ENCODE results near the gene PLAAT4. TPM values are rescaled to one million over a fixed set of nuclear protein-coding genes. Genes with fewer than 3 reads are reported as not detected.
A peak's percentile ranks its signal among the peaks of the same experiment; 100 is the strongest.
"Not testable (repeated sequence)": the region's sequence is repeated elsewhere in the genome, so short reads cannot be mapped to it uniquely, and the experiment has no call there.

Gene PLAAT4
- total RNA-seq, 3 donors from 2014 or later, result 5.7 to 8.0 (median 7.4) TPM

DNA sequence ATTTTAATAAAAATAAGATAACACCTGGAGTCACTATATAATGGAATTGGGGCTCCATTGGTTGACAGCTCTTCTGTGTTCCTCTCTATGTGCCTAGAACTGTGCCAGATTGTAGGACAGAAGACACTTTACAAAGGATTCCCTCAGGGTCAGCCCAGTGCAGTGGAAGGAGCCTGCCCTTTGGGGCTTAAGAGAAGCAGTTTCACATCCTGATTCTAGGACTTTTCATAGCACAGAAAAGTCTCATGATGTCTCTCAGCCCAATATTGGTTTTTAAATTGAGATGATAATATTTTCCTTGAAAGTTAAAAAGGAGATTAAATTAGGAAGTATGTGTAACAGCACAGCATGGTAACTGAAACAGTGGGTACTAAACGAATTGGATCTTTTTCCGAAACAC lies 7.1 kb downstream of the PLAAT4 start:
- Mint-ChIP-seq H3K9me3 (no peaks in the 10 kb centered on the region), H3K4me3 (no peak overlapping the region), H3K27me3 (ENCODE audit: low read depth) (no peaks in the 10 kb centered on the region), H3K4me1 (ENCODE audit: low read depth) (peaks cover 46% of the 10 kb centered on the region), H3K36me3 (ENCODE audit: insufficient read depth) (peaks cover 38% of the 10 kb centered on the region)
- DNase-seq, result no peak
- no peak for ATAC-seq

GRCh38 chr11:63547061-63547460 lies 10.5 kb downstream of the PLAAT4 start:
- H3K9me3 Mint-ChIP-seq, result no peaks in the 10 kb centered on the region
- ATAC-seq (no peak), DNase-seq (no peak)
- H3K27me3 Mint-ChIP-seq (ENCODE audit: low read depth), result no peaks in the 10 kb centered on the region
- H3K4me3 Mint-ChIP-seq, result no peak overlapping the region
- H3K4me1 Mint-ChIP-seq (ENCODE audit: low read depth), result peaks cover 35% of the 10 kb centered on the region
- peaks cover 30% of the 10 kb centered on the region for H3K36me3 Mint-ChIP-seq (ENCODE audit: insufficient read depth)

DNA sequence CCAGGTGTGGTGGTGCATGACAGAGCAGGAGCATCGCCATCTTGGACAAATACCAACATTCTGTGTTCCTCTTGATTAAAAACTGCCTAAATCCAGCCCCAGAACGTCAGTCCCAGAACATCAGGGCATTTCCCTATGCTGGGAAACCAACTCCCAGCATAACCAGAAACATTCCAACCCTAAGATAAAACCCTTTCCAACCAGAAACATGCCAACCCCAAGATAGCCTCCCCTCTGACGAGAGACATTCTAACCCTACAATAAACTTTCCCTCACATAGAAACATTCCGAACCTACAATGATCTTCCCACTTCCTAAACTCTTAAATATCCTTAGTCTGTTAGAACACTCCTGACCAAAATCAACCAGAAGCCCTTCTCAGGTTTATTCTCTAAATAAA lies 11.6 kb downstream of the PLAAT4 start:
- peaks cover 30% of the 10 kb centered on the region for H3K36me3 Mint-ChIP-seq (ENCODE audit: insufficient read depth)
- ATAC-seq, result no peak
- no peaks in the 10 kb centered on the region for H3K27me3 Mint-ChIP-seq (ENCODE audit: low read depth)
- H3K9me3 Mint-ChIP-seq, result no peaks in the 10 kb centered on the region
- no peak overlapping the region for H3K4me3 Mint-ChIP-seq
- DNase-seq, result no peak
- H3K4me1 Mint-ChIP-seq (ENCODE audit: low read depth), result peaks cover 35% of the 10 kb centered on the region

- peaks cover 23% of the 10 kb centered on the region for H3K36me3 Mint-ChIP-seq (ENCODE audit: insufficient read depth)
- H3K9me3 Mint-ChIP-seq, result no peaks in the 10 kb centered on the region
- no peak for DNase-seq
- H3K4me3 Mint-ChIP-seq, result no peak overlapping the region
- H3K4me1 Mint-ChIP-seq (ENCODE audit: low read depth), result peaks cover 39% of the 10 kb centered on the region
- no peaks in the 10 kb centered on the region for H3K27me3 Mint-ChIP-seq (ENCODE audit: low read depth)
- ATAC-seq, result no peak
These were observed 12.8 kb downstream of the PLAAT4 start for GRCh38 chr11:63549411-63549810.

GRCh38 chr11:63550156-63550700 lies 13.6 kb downstream of the PLAAT4 start:
- not testable (repeated sequence) for ATAC-seq; DNase-seq; H3K27me3 Mint-ChIP-seq (ENCODE audit: low read depth); H3K9me3 Mint-ChIP-seq; H3K4me3 Mint-ChIP-seq
- Mint-ChIP-seq H3K36me3 (ENCODE audit: insufficient read depth) (peaks cover 18% of the 10 kb centered on the region), H3K4me1 (ENCODE audit: low read depth) (peaks cover 45% of the 10 kb centered on the region)

GRCh38 chr11:63551091-63551888 lies 14.7 kb downstream of the PLAAT4 start:
- H3K27me3 Mint-ChIP-seq (ENCODE audit: low read depth), result no peaks in the 10 kb centered on the region
- peak overlapping the region; percentile 76 for H3K4me3 Mint-ChIP-seq
- H3K4me1 Mint-ChIP-seq (ENCODE audit: low read depth), result peaks cover 49% of the 10 kb centered on the region
- no peak for ATAC-seq
- no peaks in the 10 kb centered on the region for H3K9me3 Mint-ChIP-seq
- peaks cover 15% of the 10 kb centered on the region for H3K36me3 Mint-ChIP-seq (ENCODE audit: insufficient read depth)
- no peak for DNase-seq

DNA sequence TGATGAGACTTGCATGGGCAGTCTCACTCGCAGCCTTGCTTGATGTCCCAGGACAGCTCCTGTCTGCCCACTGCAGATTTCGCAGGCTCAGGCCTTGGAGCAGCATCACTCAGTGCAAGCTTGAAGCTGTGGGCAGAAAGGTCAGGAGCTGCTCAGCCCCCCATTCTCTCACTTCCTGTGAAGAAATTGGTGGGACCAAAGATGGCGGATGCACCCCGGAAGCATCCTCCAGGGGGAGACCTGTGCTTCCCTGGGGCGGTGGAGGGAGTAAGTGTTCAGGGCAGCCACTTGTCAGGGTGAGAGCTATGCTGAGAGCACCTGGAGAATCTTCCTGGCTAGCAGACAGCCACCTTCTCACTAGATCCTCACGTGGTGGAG lies 15.3 kb downstream of the PLAAT4 start:
- ATAC-seq (no peak), DNase-seq (no peak)
- no peaks in the 10 kb centered on the region for H3K9me3 Mint-ChIP-seq
- H3K36me3 Mint-ChIP-seq (ENCODE audit: insufficient read depth), result peaks cover 9% of the 10 kb centered on the region
- H3K4me1 Mint-ChIP-seq (ENCODE audit: low read depth), result peaks cover 52% of the 10 kb centered on the region
- peak overlapping the region; percentile 76 for H3K4me3 Mint-ChIP-seq
- H3K27me3 Mint-ChIP-seq (ENCODE audit: low read depth), result no peaks in the 10 kb centered on the region

DNA sequence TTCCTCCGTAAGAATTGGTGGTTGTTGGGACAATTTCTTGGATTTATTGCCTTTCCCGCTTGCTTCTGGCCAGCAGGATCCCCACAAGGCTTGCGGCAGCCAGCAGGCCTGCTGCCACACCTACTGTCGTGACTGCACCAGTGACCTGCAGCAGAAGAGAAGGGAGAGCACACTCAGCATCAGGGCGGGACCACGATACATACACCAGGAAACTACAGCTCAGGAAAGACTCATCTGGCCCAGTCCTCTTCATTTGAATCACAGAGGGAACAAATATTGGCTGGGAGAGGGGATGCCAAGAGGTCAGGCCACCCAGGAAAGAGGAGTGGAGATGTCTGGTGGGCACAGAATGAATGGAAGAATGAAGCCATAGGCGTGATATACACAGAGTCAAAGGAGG lies 16.3 kb downstream of the PLAAT4 start:
- peak overlapping the region; percentile 53 for H3K4me3 Mint-ChIP-seq
- H3K4me1 Mint-ChIP-seq (ENCODE audit: low read depth), result peaks cover 53% of the 10 kb centered on the region
- no peaks in the 10 kb centered on the region for H3K9me3 Mint-ChIP-seq
- no peak for DNase-seq
- peaks cover 2% of the 10 kb centered on the region for H3K36me3 Mint-ChIP-seq (ENCODE audit: insufficient read depth)
- no peak for ATAC-seq
- no peaks in the 10 kb centered on the region for H3K27me3 Mint-ChIP-seq (ENCODE audit: low read depth)

GRCh38 chr11:63553759-63554158 lies 17.2 kb downstream of the PLAAT4 start:
- no peaks in the 10 kb centered on the region for H3K27me3 Mint-ChIP-seq (ENCODE audit: low read depth)
- H3K4me1 Mint-ChIP-seq (ENCODE audit: low read depth), result peaks cover 53% of the 10 kb centered on the region
- DNase-seq (peak; percentile 44), ATAC-seq (peak; percentile 93)
- H3K4me3 Mint-ChIP-seq, result peak overlapping the region; percentile 63
- no peaks in the 10 kb centered on the region for H3K36me3 Mint-ChIP-seq (ENCODE audit: insufficient read depth)
- no peaks in the 10 kb centered on the region for H3K9me3 Mint-ChIP-seq

DNA sequence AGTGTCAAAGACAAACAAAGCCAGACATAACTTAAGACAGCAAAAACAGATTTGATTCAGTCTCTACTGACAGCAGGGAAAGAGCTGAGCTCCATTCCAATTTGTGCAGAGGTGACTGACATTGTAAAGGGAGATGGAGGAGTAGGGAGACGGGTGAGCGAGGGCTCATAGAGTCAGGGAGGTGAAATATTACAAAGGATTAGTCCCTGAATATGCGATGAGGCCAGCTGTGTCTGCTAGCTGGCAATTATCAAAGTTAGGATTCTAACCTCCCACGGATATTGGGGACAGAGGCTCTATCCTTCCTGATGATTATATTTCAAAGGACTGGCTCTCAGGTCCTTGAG lies 18.2 kb downstream of the PLAAT4 start:
- peaks cover 54% of the 10 kb centered on the region for H3K4me1 Mint-ChIP-seq (ENCODE audit: low read depth)
- no peaks in the 10 kb centered on the region for H3K9me3 Mint-ChIP-seq
- no peak for ATAC-seq
- no peaks in the 10 kb centered on the region for H3K27me3 Mint-ChIP-seq (ENCODE audit: low read depth)
- DNase-seq, result no peak
- H3K4me3 Mint-ChIP-seq, result no peak overlapping the region
- H3K36me3 Mint-ChIP-seq (ENCODE audit: insufficient read depth), result no peaks in the 10 kb centered on the region

DNA sequence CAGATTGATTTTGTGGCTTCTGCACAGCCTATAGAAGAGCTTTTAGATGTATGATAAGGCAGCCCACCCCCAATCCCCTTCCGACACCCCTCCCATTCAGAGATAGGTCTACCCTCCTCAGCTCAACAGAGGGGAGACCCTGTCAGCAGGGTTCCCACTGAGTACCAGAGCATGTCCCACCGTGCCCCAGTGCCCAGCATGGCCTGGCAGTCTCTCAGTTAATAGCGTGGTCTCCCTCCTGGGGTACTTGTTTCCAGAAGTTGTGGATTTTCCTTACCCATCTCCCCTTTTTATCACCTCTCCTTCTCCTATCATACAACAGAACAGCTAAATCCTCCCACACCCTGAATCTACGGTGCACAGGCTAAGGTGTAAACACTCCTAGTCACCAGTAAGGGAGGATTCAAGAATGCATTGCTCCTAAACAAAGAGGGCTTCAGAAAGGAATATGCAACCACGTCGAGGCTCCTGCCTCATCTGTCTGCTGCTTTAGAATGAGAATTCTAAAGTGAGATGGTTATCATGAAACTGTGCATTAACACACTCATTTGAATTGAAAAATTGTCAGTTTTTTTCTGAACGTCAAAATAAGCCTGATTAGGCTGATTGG lies 19.9 kb downstream of the PLAAT4 start:
- ATAC-seq, result no peak
- Mint-ChIP-seq H3K9me3 (no peaks in the 10 kb centered on the region), H3K4me3 (no peak overlapping the region), H3K27me3 (ENCODE audit: low read depth) (no peaks in the 10 kb centered on the region), H3K4me1 (ENCODE audit: low read depth) (peaks cover 60% of the 10 kb centered on the region), H3K36me3 (ENCODE audit: insufficient read depth) (no peaks in the 10 kb centered on the region)
- no peak for DNase-seq

GRCh38 chr11:63557570-63557969 lies 21.0 kb downstream of the PLAAT4 start:
- DNase-seq (no peak), ATAC-seq (no peak)
- Mint-ChIP-seq H3K4me1 (ENCODE audit: low read depth) (peaks cover 54% of the 10 kb centered on the region), H3K27me3 (ENCODE audit: low read depth) (no peaks in the 10 kb centered on the region), H3K9me3 (no peaks in the 10 kb centered on the region), H3K36me3 (ENCODE audit: insufficient read depth) (no peaks in the 10 kb centered on the region), H3K4me3 (no peak overlapping the region)

GRCh38 chr11:63558459-63559157 lies 22.0 kb downstream of the PLAAT4 start:
- Mint-ChIP-seq H3K27me3 (ENCODE audit: low read depth) (no peaks in the 10 kb centered on the region), H3K4me3 (no peak overlapping the region), H3K36me3 (ENCODE audit: insufficient read depth) (no peaks in the 10 kb centered on the region), H3K9me3 (no peaks in the 10 kb centered on the region), H3K4me1 (ENCODE audit: low read depth) (peaks cover 47% of the 10 kb centered on the region)
- no peak for ATAC-seq
- no peak for DNase-seq

GRCh38 chr11:63560506-63561180 lies 24.0 kb downstream of the PLAAT4 start:
- DNase-seq (peak; percentile 16), ATAC-seq (no peak)
- Mint-ChIP-seq H3K4me3 (no peak overlapping the region), H3K4me1 (ENCODE audit: low read depth) (peaks cover 45% of the 10 kb centered on the region), H3K27me3 (ENCODE audit: low read depth) (no peaks in the 10 kb centered on the region), H3K36me3 (ENCODE audit: insufficient read depth) (no peaks in the 10 kb centered on the region), H3K9me3 (no peaks in the 10 kb centered on the region)

Data from activated T-cell treated with anti-CD3 and anti-CD28 coated beads, Interleukin-2, amount 50 U/mL, for 4 hours (primary cell).